Measurements from ENCODE around the gene GPR50. TPM values are rescaled to one million over a fixed set of nuclear protein-coding genes. Genes with fewer than 3 reads are reported as not detected.

The GPR50 gene
- total and polyA plus RNA-seq, 2 experiments from 2014 or later = 0.39 TPM; not detected in 1

DNA sequence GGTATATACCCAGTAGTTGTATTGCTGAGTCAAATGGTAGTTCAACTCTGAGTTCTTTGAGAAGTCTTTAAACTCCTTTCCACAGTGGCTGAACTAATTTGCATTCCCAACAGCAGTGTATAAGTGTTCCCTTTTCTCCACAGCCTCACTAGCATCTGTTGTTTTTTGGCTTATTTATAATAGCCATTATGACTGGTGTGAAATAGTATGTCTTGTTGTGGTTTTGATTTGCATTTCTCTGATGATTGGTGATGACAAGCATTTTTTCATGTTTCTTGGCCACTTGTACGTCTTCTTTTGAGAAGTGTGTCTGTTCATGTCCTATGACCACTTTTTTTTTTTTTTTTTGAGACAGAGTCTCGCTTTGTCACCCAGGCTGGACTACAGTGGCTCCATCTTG, 30.5 kb downstream of the GPR50 start:
- H3K4me3 ChIP-seq = no peak overlapping the region
- H3K79me2 ChIP-seq = no peaks in the 10 kb centered on the region
- H3K36me3 ChIP-seq (replicated peaks; ENCODE audit: insufficient read depth, low read depth) = no peaks in the 10 kb centered on the region
- TF ChIP-seq EZH2 (IDR thresholded peaks at IDR 0.05; ENCODE audit: borderline replicate concordance) (no peak), EZH2phosphoT487 (IDR thresholded peaks at IDR 0.05; ENCODE audit: low read depth, severe bottlenecking, unreplicated experiment) (no peak)
- TF ChIP-seq, protein P1, sequence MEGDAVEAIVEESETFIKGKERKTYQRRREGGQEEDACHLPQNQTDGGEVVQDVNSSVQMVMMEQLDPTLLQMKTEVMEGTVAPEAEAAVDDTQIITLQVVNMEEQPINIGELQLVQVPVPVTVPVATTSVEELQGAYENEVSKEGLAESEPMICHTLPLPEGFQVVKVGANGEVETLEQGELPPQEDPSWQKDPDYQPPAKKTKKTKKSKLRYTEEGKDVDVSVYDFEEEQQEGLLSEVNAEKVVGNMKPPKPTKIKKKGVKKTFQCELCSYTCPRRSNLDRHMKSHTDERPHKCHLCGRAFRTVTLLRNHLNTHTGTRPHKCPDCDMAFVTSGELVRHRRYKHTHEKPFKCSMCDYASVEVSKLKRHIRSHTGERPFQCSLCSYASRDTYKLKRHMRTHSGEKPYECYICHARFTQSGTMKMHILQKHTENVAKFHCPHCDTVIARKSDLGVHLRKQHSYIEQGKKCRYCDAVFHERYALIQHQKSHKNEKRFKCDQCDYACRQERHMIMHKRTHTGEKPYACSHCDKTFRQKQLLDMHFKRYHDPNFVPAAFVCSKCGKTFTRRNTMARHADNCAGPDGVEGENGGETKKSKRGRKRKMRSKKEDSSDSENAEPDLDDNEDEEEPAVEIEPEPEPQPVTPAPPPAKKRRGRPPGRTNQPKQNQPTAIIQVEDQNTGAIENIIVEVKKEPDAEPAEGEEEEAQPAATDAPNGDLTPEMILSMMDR (IDR thresholded peaks at IDR 0.05; ENCODE audit: poor library complexity) = no peak
- no peaks in the 10 kb centered on the region for H3K9me3 ChIP-seq (ENCODE audit: low read depth)
- H3K4me2 ChIP-seq = no peak overlapping the region
- DNase-seq (ENCODE audit: low spot score) = no peak
- 59% methylated on average over 2 of the region's 2 CpGs for WGBS (ENCODE audit: low lambda C conversion rate, missing lambda C conversion rate)
- H3K27me3 ChIP-seq = no peaks in the 10 kb centered on the region
- H2AFZ ChIP-seq = no peak overlapping the region
- H4K20me1 ChIP-seq (ENCODE audit: insufficient read depth, poor library complexity, severe bottlenecking) = no peaks in the 10 kb centered on the region
- H3K4me1 ChIP-seq (ENCODE audit: insufficient read depth) = no peaks in the 10 kb centered on the region
- H3K27ac ChIP-seq = no peak overlapping the region
- no peaks in the 10 kb centered on the region for H3K9me2 ChIP-seq (replicated peaks; ENCODE audit: insufficient read depth)

DNA sequence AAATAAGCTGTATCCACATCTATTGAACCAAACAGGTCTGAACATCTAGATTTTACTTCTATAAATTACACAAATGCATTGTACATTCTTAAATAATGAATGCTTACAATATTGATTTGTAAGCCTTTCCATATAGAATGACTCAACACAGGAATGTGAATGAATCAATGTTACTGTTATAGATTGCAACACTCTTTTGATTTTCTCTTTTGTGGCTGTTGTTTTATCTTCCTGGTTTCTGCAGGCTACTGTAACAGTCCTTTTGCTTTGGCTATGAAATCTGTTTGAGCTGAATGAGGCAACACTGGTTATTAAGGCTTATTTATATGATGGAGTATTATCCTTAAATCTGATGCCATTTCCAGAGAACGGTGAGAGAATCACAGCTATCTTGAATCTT, 49.5 kb downstream of the GPR50 start:
- WGBS (ENCODE audit: low lambda C conversion rate, missing lambda C conversion rate) = 75% methylated on average over 1 of the region's 1 CpG
- H3K4me3 ChIP-seq = no peak overlapping the region

DNA sequence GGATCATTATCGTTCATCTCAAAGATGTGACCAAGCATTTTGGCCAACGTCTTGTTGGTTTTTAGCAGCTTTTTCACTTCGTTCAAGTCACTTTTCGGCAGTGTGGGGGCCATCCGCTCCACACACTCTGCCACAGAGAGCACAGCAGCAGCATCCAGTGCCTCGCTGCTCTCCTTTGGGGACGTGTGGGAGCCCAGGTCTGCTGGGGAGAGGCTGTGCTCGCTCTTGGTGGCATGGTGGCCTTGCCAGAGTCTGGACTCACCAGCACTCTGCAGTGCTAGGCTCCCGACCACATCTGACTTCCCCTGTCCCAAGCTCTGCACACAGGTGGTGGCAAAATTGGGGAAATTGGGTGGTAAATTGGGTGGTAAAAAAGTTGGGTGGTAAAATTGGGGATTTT, 50.6 kb downstream of the GPR50 start:
- 82% methylated on average over 9 of the region's 9 CpGs for WGBS (ENCODE audit: low lambda C conversion rate, missing lambda C conversion rate)
- Histone ChIP-seq H3K79me2 (no peaks in the 10 kb centered on the region), H2AFZ (no peak overlapping the region), H3K9me2 (replicated peaks; ENCODE audit: insufficient read depth) (no peaks in the 10 kb centered on the region), H3K27me3 (peaks cover 3% of the 10 kb centered on the region), H4K20me1 (ENCODE audit: insufficient read depth, poor library complexity, severe bottlenecking) (no peaks in the 10 kb centered on the region), H3K36me3 (replicated peaks; ENCODE audit: insufficient read depth, low read depth) (no peaks in the 10 kb centered on the region), H3K9me3 (ENCODE audit: low read depth) (no peaks in the 10 kb centered on the region), H3K27ac (no peak overlapping the region), H3K4me3 (no peak overlapping the region), H3K4me1 (ENCODE audit: insufficient read depth) (no peaks in the 10 kb centered on the region), H3K4me2 (no peak overlapping the region)
- TF ChIP-seq, protein P1 (IDR thresholded peaks at IDR 0.05; ENCODE audit: poor library complexity) = no peak
- TF ChIP-seq EZH2 (IDR thresholded peaks at IDR 0.05; ENCODE audit: borderline replicate concordance) = no peak
- TF ChIP-seq EZH2phosphoT487 (IDR thresholded peaks at IDR 0.05; ENCODE audit: low read depth, severe bottlenecking, unreplicated experiment) = no peak
- no peak for DNase-seq (ENCODE audit: low spot score)

More for the DNA sequence above, 49.5 kb downstream of the GPR50 start:
- Histone ChIP-seq H3K9me2 (replicated peaks; ENCODE audit: insufficient read depth) (no peaks in the 10 kb centered on the region), H2AFZ (no peak overlapping the region), H3K4me2 (no peak overlapping the region), H3K79me2 (no peaks in the 10 kb centered on the region), H3K27ac (no peak overlapping the region), H3K9me3 (ENCODE audit: low read depth) (no peaks in the 10 kb centered on the region), H3K36me3 (replicated peaks; ENCODE audit: insufficient read depth, low read depth) (no peaks in the 10 kb centered on the region), H3K27me3 (peaks cover 3% of the 10 kb centered on the region), H3K4me1 (ENCODE audit: insufficient read depth) (no peaks in the 10 kb centered on the region), H4K20me1 (ENCODE audit: insufficient read depth, poor library complexity, severe bottlenecking) (no peaks in the 10 kb centered on the region)
- DNase-seq (ENCODE audit: low spot score) = no peak
- no peak for TF ChIP-seq EZH2 (IDR thresholded peaks at IDR 0.05; ENCODE audit: borderline replicate concordance)
- TF ChIP-seq, protein P1 (IDR thresholded peaks at IDR 0.05; ENCODE audit: poor library complexity) = no peak
- no peak for TF ChIP-seq EZH2phosphoT487 (IDR thresholded peaks at IDR 0.05; ENCODE audit: low read depth, severe bottlenecking, unreplicated experiment)

DNA sequence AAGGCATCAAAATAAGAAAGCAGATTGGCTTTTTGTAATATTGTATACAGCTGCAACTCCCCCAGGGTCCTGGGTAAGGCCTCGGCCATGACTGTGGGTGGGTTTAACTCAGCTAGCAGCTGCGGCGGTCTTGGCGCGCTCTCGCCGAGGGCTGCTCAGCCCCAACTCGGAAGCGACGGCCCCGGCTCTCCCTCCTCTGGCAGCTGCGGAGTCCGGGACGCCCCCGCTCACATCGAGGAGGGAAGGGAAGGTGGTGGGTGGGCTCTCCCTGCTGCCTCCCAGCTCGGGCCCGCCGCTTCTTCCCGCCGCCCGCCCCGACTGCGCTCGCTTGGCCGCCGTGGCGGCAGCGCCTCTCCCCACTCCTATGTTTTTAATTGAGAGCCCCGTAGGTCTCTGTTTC, 51.2 kb downstream of the GPR50 start:
- no peaks in the 10 kb centered on the region for H3K9me2 ChIP-seq (replicated peaks; ENCODE audit: insufficient read depth)

More for the DNA sequence above, 51.2 kb downstream of the GPR50 start:
- peak; percentile 4 for DNase-seq (ENCODE audit: low spot score)
- TF ChIP-seq EZH2 (IDR thresholded peaks at IDR 0.05; ENCODE audit: borderline replicate concordance) (no peak), EZH2phosphoT487 (IDR thresholded peaks at IDR 0.05; ENCODE audit: low read depth, severe bottlenecking, unreplicated experiment) (no peak)
- TF ChIP-seq, protein P1 (IDR thresholded peaks at IDR 0.05; ENCODE audit: poor library complexity) = no peak
- H3K4me3 ChIP-seq = no peak overlapping the region
- H3K9me3 ChIP-seq (ENCODE audit: low read depth) = no peaks in the 10 kb centered on the region
- no peak overlapping the region for H3K4me2 ChIP-seq
- no peaks in the 10 kb centered on the region for H4K20me1 ChIP-seq (ENCODE audit: insufficient read depth, poor library complexity, severe bottlenecking)
- no peaks in the 10 kb centered on the region for H3K79me2 ChIP-seq
- peaks cover 3% of the 10 kb centered on the region for H3K27me3 ChIP-seq
- H3K36me3 ChIP-seq (replicated peaks; ENCODE audit: insufficient read depth, low read depth) = no peaks in the 10 kb centered on the region
- 43% methylated on average over 27 of the region's 30 CpGs for WGBS (ENCODE audit: low lambda C conversion rate, missing lambda C conversion rate)
- H2AFZ ChIP-seq = no peak overlapping the region
- no peaks in the 10 kb centered on the region for H3K4me1 ChIP-seq (ENCODE audit: insufficient read depth)
- H3K27ac ChIP-seq = no peak overlapping the region

Data from hepatocyte (in vitro differentiated cells).